ENCODE measurements around the gene GRIP2. TPM values are rescaled to one million over a fixed set of nuclear protein-coding genes. Genes with fewer than 3 reads are reported as not detected.

The GRIP2 gene
- total and polyA plus RNA-seq, 10 donors = 0.15 to 3.7 (median 1.2) TPM

DNA sequence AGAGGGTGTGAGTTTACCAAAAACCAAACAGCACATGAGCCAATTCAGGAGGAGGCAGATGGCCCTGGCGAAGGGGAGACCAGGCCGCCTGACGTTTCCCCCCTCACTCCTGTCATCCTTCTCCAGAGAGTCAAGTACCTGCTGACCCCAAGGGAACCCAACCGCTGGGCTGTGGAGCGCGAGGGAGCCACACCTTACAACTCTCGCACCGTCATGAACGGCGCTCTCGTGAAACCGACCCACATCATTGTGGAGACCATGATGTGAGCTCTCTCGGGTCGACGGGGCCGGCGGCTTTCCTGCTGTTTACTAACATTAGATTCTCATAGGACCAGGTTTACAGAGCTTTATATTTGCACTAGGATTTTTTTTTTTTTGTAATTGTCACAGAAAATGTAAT lies 55.4 kb downstream of the GRIP2 start:
- Histone ChIP-seq H3K4me3 (no peak overlapping the region), H3K4me1 (peaks cover 0 to 47% (median 18%) of the 10 kb centered on the region in 6 donors), H3K27me3 (replicated peaks in 1 of 7) (no peaks in the 10 kb centered on the region), H3K27ac (no peak overlapping the region), H3K36me3 (peaks cover 3 to 100% (median 89%) of the 10 kb centered on the region in 6 donors), H3K9me3 (no peaks in the 10 kb centered on the region)
- DNase-seq = peak; percentile 60
- intact Hi-C loops (cut with DNase I; ENCODE audit: low total_unique reads) = no loop called here
- WGBS, 5 donors = 82 to 94% (median 90%) methylated on average over 17 of the region's 17 CpGs
- TF ChIP-seq POLR2AphosphoS5 (IDR thresholded peaks at IDR 0.05) (peak in 1 of 3 donors; percentile 47), POLR2A (IDR thresholded peaks at IDR 0.05) (no peak)

GRCh38 chr3:14483286-14483685 lies 56.9 kb downstream of the GRIP2 start:
- TF ChIP-seq, protein P1, sequence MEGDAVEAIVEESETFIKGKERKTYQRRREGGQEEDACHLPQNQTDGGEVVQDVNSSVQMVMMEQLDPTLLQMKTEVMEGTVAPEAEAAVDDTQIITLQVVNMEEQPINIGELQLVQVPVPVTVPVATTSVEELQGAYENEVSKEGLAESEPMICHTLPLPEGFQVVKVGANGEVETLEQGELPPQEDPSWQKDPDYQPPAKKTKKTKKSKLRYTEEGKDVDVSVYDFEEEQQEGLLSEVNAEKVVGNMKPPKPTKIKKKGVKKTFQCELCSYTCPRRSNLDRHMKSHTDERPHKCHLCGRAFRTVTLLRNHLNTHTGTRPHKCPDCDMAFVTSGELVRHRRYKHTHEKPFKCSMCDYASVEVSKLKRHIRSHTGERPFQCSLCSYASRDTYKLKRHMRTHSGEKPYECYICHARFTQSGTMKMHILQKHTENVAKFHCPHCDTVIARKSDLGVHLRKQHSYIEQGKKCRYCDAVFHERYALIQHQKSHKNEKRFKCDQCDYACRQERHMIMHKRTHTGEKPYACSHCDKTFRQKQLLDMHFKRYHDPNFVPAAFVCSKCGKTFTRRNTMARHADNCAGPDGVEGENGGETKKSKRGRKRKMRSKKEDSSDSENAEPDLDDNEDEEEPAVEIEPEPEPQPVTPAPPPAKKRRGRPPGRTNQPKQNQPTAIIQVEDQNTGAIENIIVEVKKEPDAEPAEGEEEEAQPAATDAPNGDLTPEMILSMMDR (IDR thresholded peaks at IDR 0.05 in 8 of 11, conservative IDR thresholded peaks at IDR 0.05 in 3 of 11) = no peak
- TF ChIP-seq POLR2A (IDR thresholded peaks at IDR 0.05) (no peak), POLR2AphosphoS5 (IDR thresholded peaks at IDR 0.05) (no peak)
- Histone ChIP-seq H3K9me3 (no peaks in the 10 kb centered on the region), H3K36me3 (peaks cover 3 to 100% (median 91%) of the 10 kb centered on the region in 6 donors), H3K4me3 (no peak overlapping the region), H3K27me3 (replicated peaks in 1 of 7) (no peaks in the 10 kb centered on the region), H3K27ac (peak overlapping the region in 3 of 8 donors; percentile 39 to 51 (median 44)), H3K4me1 (peaks cover 0 to 53% (median 21%) of the 10 kb centered on the region in 6 donors)
- WGBS, 5 donors = 86 to 100% (median 98%) methylated on average over 1 of the region's 1 CpG
- intact Hi-C loops (cut with DNase I; ENCODE audit: low total_unique reads) = no loop called here
- peak; percentile 58 for DNase-seq

- DNase-seq = peak; percentile 74
- TF ChIP-seq POLR2AphosphoS5 (IDR thresholded peaks at IDR 0.05) = peak in 1 of 3 donors; percentile 60
- TF ChIP-seq, protein P1 (IDR thresholded peaks at IDR 0.05 in 8 of 11, conservative IDR thresholded peaks at IDR 0.05 in 3 of 11) = no peak
- Histone ChIP-seq H3K9me3 (no peaks in the 10 kb centered on the region), H3K27ac (peak overlapping the region in 6 of 8 donors; percentile 13 to 51 (median 40)), H3K36me3 (peaks cover 3 to 100% (median 94%) of the 10 kb centered on the region in 6 donors), H3K4me3 (no peak overlapping the region), H3K27me3 (replicated peaks in 1 of 7) (no peaks in the 10 kb centered on the region), H3K4me1 (peaks cover 0 to 45% (median 17%) of the 10 kb centered on the region in 6 donors)
- WGBS, 5 donors = 77 to 93% (median 89%) methylated on average over 2 of the region's 2 CpGs
- intact Hi-C loops (cut with DNase I; ENCODE audit: low total_unique reads) = no loop called here
Observed at GRCh38 chr3:14482271-14482721, 57.8 kb downstream of the GRIP2 start.

- peaks cover 3 to 100% (median 94%) of the 10 kb centered on the region in 6 donors for H3K36me3 ChIP-seq
- H3K9me3 ChIP-seq = no peaks in the 10 kb centered on the region
- DNase-seq = peak; percentile 54
- no peaks in the 10 kb centered on the region for H3K27me3 ChIP-seq (replicated peaks in 1 of 7)
- intact Hi-C loops (cut with DNase I; ENCODE audit: low total_unique reads) = no loop called here
- WGBS, 5 donors = 95 to 99% (median 96%) methylated on average over 13 of the region's 13 CpGs
- peak overlapping the region in 5 of 8 donors; percentile 20 to 51 (median 41) for H3K27ac ChIP-seq
- H3K4me3 ChIP-seq = no peak overlapping the region
- no peak for TF ChIP-seq POLR2A (IDR thresholded peaks at IDR 0.05)
- TF ChIP-seq, protein P1 (IDR thresholded peaks at IDR 0.05 in 8 of 11, conservative IDR thresholded peaks at IDR 0.05 in 3 of 11) = no peak
- TF ChIP-seq POLR2AphosphoS5 (IDR thresholded peaks at IDR 0.05) = peak in 1 of 3 donors; percentile 51
- peaks cover 0 to 45% (median 17%) of the 10 kb centered on the region in 6 donors for H3K4me1 ChIP-seq
Observed at GRCh38 chr3:14481646-14482036, 58.5 kb downstream of the GRIP2 start.

All from spleen (tissue), 11 donors.